H9 (cell line): Measurements from ENCODE around the gene ROR1. TPM values are rescaled to one million over a fixed set of nuclear protein-coding genes. Genes with fewer than 3 reads are reported as not detected.

Experiments
- DNase-seq: peaks from one replicate; pipeline ENCODE4 v3.0.0-alpha.2; 2017
- H2AFZ ChIP-seq: one replicate; pipeline ENCODE4 v1.6.1; 2013; ENCODE audit warnings: mild to moderate bottlenecking, low read length, control low read depth, moderate library complexity
- H2AK5ac ChIP-seq: 2 replicates; pipeline ENCODE4 v1.6.1; 2013; ENCODE audit warnings: low read length, control low read depth, mixed read lengths; ENCODE audit not compliant: insufficient read length
- H2BK120ac ChIP-seq: one replicate; pipeline ENCODE4 v1.6.1; 2013; ENCODE audit warnings: low read depth, mild to moderate bottlenecking, low read length, control low read depth, inconsistent platforms; ENCODE audit not compliant: poor library complexity, severe bottlenecking
- H2BK12ac ChIP-seq: 2 replicates; pipeline ENCODE4 v1.6.1; 2013; ENCODE audit warnings: low read length, control low read depth, mixed read lengths, low read depth; ENCODE audit not compliant: insufficient read length
- H2BK15ac ChIP-seq: 2 replicates; pipeline ENCODE4 v1.6.1; 2013; ENCODE audit warnings: low read depth, low read length, control low read depth
- H2BK20ac ChIP-seq: one replicate; pipeline ENCODE4 v1.6.1; 2013; ENCODE audit warnings: low read depth, mild to moderate bottlenecking, low read length, control low read depth, inconsistent platforms; ENCODE audit not compliant: poor library complexity, severe bottlenecking
- H2BK5ac ChIP-seq: 2 replicates; pipeline ENCODE4 v1.6.1; 2013; ENCODE audit warnings: low read length, control low read depth, mixed read lengths; ENCODE audit not compliant: insufficient read length
- H3K14ac ChIP-seq: 2 replicates; pipeline ENCODE4 v1.6.1; 2013; ENCODE audit warnings: low read length, control low read depth; ENCODE audit not compliant: insufficient read depth
- H3K18ac ChIP-seq: 2 replicates; pipeline ENCODE4 v1.6.1; 2013; ENCODE audit warnings: low read depth, mild to moderate bottlenecking, mixed read lengths, low read length, control low read depth; ENCODE audit not compliant: insufficient read length
- H3K23ac ChIP-seq: 2 replicates; pipeline ENCODE4 v1.6.1; 2013; ENCODE audit warnings: low read length, control low read depth, mixed read lengths, low read depth; ENCODE audit not compliant: insufficient read length
- H3K23me2 ChIP-seq: 2 replicates; pipeline ENCODE4 v1.6.1; 2013; ENCODE audit warnings: low read depth, mild to moderate bottlenecking, mixed read lengths, low read length, control low read depth; ENCODE audit not compliant: insufficient read length, poor library complexity, severe bottlenecking
- H3K27ac ChIP-seq: 2 replicates; pipeline ENCODE4 v1.5.1; 2013; ENCODE audit warnings: low read length, control low read depth, mixed read lengths, low read depth; ENCODE audit not compliant: insufficient read length
- H3K27me3 ChIP-seq: 2 replicates; pipeline ENCODE4 v1.6.1; 2013; ENCODE audit warnings: low read length, control low read depth, inconsistent platforms; ENCODE audit not compliant: insufficient read depth
- H3K4ac ChIP-seq: 2 replicates; pipeline ENCODE4 v1.6.1; 2013; ENCODE audit warnings: low read depth, mild to moderate bottlenecking, control low read depth, inconsistent platforms, low read length, moderate library complexity
- H3K4me1 ChIP-seq: 2 replicates; pipeline ENCODE4 v1.6.1; 2013; ENCODE audit warnings: low read length, control low read depth, inconsistent platforms; ENCODE audit not compliant: insufficient read depth
- H3K4me2 ChIP-seq: 2 replicates; pipeline ENCODE4 v1.6.1; 2013; ENCODE audit warnings: low read length, control low read depth, mixed read lengths; ENCODE audit not compliant: insufficient read length, insufficient read depth
- H3K56ac ChIP-seq: 2 replicates; pipeline ENCODE4 v1.6.1; 2013; ENCODE audit warnings: low read depth, mild to moderate bottlenecking, mixed read lengths, low read length, control low read depth; ENCODE audit not compliant: insufficient read length
- H3K79me1 ChIP-seq: 2 replicates; pipeline ENCODE4 v1.6.1; 2013; ENCODE audit warnings: low read depth, mild to moderate bottlenecking, moderate library complexity, low read length, control low read depth, inconsistent platforms; ENCODE audit not compliant: insufficient read depth, poor library complexity, severe bottlenecking
- H3K79me2 ChIP-seq: 2 replicates; pipeline ENCODE4 v1.6.1; 2013; ENCODE audit warnings: low read length, control low read depth, inconsistent platforms; ENCODE audit not compliant: insufficient read depth
- H3K9ac ChIP-seq: 2 replicates; pipeline ENCODE4 v1.6.1; 2013; ENCODE audit warnings: low read length, control low read depth, mixed read lengths; ENCODE audit not compliant: insufficient read length; ENCODE audit errors: extremely low read depth
- H3K9me3 ChIP-seq: one replicate; pipeline ENCODE4 v1.6.1; 2013; ENCODE audit warnings: low read depth, low read length, inconsistent platforms; ENCODE audit not compliant: control insufficient read depth
- H3T11ph ChIP-seq: one replicate; pipeline ENCODE4 v1.6.1; 2013; ENCODE audit warnings: mild to moderate bottlenecking, low read length, control low read depth, inconsistent platforms
- H4K20me1 ChIP-seq: one replicate; pipeline ENCODE4 v1.6.1; 2013; ENCODE audit not compliant: control insufficient read depth, insufficient read length, insufficient read depth
- H4K5ac ChIP-seq: 2 replicates; pipeline ENCODE4 v1.6.1; 2013; ENCODE audit warnings: low read depth, mild to moderate bottlenecking, mixed read lengths, low read length, control low read depth; ENCODE audit not compliant: insufficient read length
- H4K8ac ChIP-seq: replicated peaks from 2 replicates; pipeline ENCODE4 v1.6.1; 2013; ENCODE audit warnings: low read length, control low read depth, mixed read lengths, low read depth; ENCODE audit not compliant: insufficient read length
- H4K91ac ChIP-seq: 2 replicates; pipeline ENCODE4 v1.6.1; 2013; ENCODE audit warnings: low read depth, mild to moderate bottlenecking, moderate library complexity, mixed read lengths, low read length, control low read depth; ENCODE audit not compliant: insufficient read length
- H3K27ac Mint-ChIP-seq, 3 experiments: 2 replicates in 2 of 3; 3 replicates in 1 of 3; pipeline ENCODE4 v1.8.0; 2020 to 2021; ENCODE audit warnings: mixed read lengths in 3 of 3, mild to moderate bottlenecking in 1 of 3, moderate library complexity in 1 of 3
- H3K27me3 Mint-ChIP-seq: 2 replicates; pipeline ENCODE4 v1.8.0; 2021; ENCODE audit warnings: low read depth, mild to moderate bottlenecking, moderate library complexity, mixed read lengths
- H3K36me3 Mint-ChIP-seq, 3 experiments: 2 replicates in 2 of 3; 3 replicates in 1 of 3; pipeline ENCODE4 v1.8.0; 2020 to 2021; ENCODE audit warnings: low read depth in 3 of 3, mixed read lengths in 3 of 3; ENCODE audit not compliant: insufficient read depth in 1 of 3
- H3K4me1 Mint-ChIP-seq, 2 experiments: 2 replicates each; pipeline ENCODE4 v1.8.0; 2020; ENCODE audit warnings: mixed read lengths in 2 of 2
- H3K4me3 Mint-ChIP-seq, 2 experiments: 2 replicates in 1 of 2; 3 replicates in 1 of 2; pipeline ENCODE4 v1.8.0; 2020 to 2021; ENCODE audit warnings: mild to moderate bottlenecking in 2 of 2, mixed read lengths in 2 of 2, moderate library complexity in 1 of 2
- H3K9me3 Mint-ChIP-seq, 2 experiments: 2 replicates in 1 of 2; 3 replicates in 1 of 2; pipeline ENCODE4 v1.8.0; 2020; ENCODE audit warnings: mild to moderate bottlenecking in 2 of 2, mixed read lengths in 2 of 2, moderate library complexity in 1 of 2
- WGBS: extraction: QIAGEN DNeasy Blood & Tissue Kit; methylation state at CpG from one replicate; pipeline ENCODE4 v1.1.7; 2013; ENCODE audit warnings: missing lambda C conversion rate, low lambda C conversion rate, mixed read lengths; ENCODE audit not compliant: insufficient read length; ENCODE audit errors: extremely low coverage; 5-methylcytosine and 5-hydroxymethylcytosine counted together
- total RNA-seq: library from RNA; stranded (reverse); gene quantifications from 2 replicates; pipeline ENCODE4 v1.2.1, GENCODE V29; 2021
- TF ChIP-seq, protein P1 (sequence below): fragments of 200-600 bp; sonication (generic); conservative IDR thresholded peaks from 3 replicates; pipeline ENCODE4 v1.8.0; 2021; ENCODE audit warnings: antibody characterized with exemption, mild to moderate bottlenecking

The ROR1 gene
- total RNA-seq, 1 experiment from 2014 or later = 75.9 TPM

DNA sequence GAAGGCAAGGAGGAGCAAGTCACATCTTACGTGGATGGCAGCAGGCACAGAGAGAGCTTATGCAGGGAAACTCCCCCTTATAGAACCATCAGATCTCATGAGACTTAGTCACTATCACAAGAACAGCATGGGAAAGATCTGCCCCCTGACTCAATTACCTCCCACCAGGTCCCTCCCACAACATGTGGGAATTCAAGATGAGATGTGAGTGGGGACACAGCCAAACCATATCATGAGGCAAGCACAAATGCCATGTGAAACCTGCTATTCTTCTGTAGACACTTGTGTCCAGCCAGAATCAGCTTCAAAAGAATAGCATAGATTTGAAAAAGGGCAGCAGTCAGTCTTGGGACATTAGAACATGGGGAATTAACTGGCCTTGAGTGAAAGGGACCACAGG, 397.4 kb downstream of the ROR1 start:
- Histone ChIP-seq H3T11ph (no peak overlapping the region), H4K5ac (no peak overlapping the region), H2BK20ac (no peak overlapping the region), H3K18ac (no peak overlapping the region), H3K79me2 (no peaks in the 10 kb centered on the region), H3K27me3 (no peaks in the 10 kb centered on the region), H3K23ac (no peak overlapping the region), H3K9ac (no peak overlapping the region), H3K14ac (no peak overlapping the region), H4K20me1 (no peaks in the 10 kb centered on the region), H3K79me1 (no peaks in the 10 kb centered on the region), H2AK5ac (no peak overlapping the region), H3K4me1 (peaks cover 6% of the 10 kb centered on the region), H3K56ac (no peak overlapping the region), H2BK120ac (no peak overlapping the region), H2AFZ (no peak overlapping the region), H3K9me3 (peaks cover 7% of the 10 kb centered on the region), H4K8ac (no peak overlapping the region), H3K4me2 (no peak overlapping the region), H2BK12ac (no peak overlapping the region), H3K23me2 (no peaks in the 10 kb centered on the region), H2BK15ac (no peak overlapping the region), H4K91ac (no peak overlapping the region), H3K4ac (no peak overlapping the region), H2BK5ac (no peak overlapping the region), H3K27ac (no peak overlapping the region)
- no CpG with 5 or more reads among the region's 1 CpG for WGBS
- Mint-ChIP-seq H3K4me3 (no peak overlapping the region), H3K27me3 (no peaks in the 10 kb centered on the region), H3K36me3 (peaks cover 50 to 59% (median 50%) of the 10 kb centered on the region in 3 experiments), H3K9me3 (peaks cover 13 to 29% of the 10 kb centered on the region in 2 experiments), H3K27ac (peak overlapping the region; percentile 24 to 59 (median 52); a peak in 2 of 7 replicates), H3K4me1 (peaks cover 22 to 33% of the 10 kb centered on the region in 2 experiments)
- TF ChIP-seq, protein P1, sequence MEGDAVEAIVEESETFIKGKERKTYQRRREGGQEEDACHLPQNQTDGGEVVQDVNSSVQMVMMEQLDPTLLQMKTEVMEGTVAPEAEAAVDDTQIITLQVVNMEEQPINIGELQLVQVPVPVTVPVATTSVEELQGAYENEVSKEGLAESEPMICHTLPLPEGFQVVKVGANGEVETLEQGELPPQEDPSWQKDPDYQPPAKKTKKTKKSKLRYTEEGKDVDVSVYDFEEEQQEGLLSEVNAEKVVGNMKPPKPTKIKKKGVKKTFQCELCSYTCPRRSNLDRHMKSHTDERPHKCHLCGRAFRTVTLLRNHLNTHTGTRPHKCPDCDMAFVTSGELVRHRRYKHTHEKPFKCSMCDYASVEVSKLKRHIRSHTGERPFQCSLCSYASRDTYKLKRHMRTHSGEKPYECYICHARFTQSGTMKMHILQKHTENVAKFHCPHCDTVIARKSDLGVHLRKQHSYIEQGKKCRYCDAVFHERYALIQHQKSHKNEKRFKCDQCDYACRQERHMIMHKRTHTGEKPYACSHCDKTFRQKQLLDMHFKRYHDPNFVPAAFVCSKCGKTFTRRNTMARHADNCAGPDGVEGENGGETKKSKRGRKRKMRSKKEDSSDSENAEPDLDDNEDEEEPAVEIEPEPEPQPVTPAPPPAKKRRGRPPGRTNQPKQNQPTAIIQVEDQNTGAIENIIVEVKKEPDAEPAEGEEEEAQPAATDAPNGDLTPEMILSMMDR = no peak
- no peak for DNase-seq
